Measurements from ENCODE around the gene WDFY2.

WDFY2 gene

GRCh38 chr13:51803422-51804294, 219.4 kb downstream of the WDFY2 start, which contains the start of gene DHRS12:
Gene DHRS12, minus strand, starts transcription at chr13:51804163. Its CDS starts 4,504 bp downstream, at chr13:51799659.
- DNase-seq = peak; percentile 57

DNA sequence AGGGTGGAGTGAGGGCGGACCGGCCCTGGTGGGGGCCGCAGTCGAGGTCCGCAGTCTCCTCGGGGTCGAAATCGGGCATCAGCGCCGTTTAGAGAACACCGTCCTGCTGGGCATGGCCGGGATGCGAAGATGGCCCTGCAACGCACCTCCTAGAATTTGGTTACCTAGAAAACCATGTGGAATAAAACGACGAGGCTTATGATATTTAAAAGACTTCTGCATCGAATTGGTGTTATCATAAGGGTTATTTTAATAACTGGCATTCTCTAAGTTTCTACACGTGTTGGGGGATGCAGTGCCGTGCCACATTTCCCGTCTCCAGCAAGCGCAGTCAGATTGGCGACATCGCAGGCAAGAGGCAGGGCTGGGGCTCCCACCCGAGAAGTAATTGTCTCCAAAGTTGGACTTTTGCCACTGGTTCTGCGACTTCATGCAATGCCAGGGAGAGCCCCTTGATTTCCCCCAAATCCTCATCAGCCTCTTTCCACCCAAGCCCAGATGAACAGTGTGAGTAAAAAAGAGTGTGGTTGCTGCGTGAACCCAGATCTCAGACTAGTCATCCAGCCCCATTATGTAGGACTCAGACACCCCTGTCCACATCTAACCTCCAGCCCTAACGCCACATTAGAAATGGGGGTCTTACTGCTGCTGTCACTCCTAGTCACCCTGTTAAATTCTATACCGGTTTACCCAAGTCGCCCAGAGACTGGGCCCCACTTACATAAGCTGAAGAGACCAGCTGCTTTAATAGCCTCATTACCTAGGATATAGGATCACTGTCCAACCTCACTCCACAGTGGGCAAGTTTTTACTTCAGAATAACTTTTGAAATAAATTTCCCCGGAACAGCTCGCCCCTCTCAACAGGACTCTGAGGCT, 220.3 kb downstream of the WDFY2 start:
- DNase-seq = no peak

- no peak for DNase-seq
Measured at GRCh38 chr13:51805313-51805712, 221.1 kb downstream of the WDFY2 start.

DNA sequence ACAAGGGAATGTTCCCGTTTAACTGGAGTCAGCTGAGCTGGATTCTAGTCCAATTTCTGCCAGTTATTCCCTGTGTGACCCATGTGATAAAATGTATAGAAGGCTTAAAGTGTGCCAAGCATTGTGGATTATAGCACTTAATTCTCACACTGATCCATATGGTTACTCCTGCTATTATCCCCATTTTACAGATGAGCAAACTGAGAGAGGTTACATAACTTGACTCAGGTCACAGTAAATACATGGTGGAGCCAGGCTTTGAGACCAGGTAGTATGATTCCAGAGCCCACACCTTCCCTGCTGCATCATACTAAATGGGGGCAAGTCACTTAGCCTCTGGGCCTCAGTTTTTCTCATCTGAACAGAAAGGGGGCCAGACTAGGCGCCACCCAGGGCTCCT, 221.7 kb downstream of the WDFY2 start:
- DNase-seq = no peak

- DNase-seq = no peak
Measured at GRCh38 chr13:51806566-51806965, 222.3 kb downstream of the WDFY2 start.

- DNase-seq = no peak
Measured at GRCh38 chr13:51807041-51807440, 222.8 kb downstream of the WDFY2 start.

DNA sequence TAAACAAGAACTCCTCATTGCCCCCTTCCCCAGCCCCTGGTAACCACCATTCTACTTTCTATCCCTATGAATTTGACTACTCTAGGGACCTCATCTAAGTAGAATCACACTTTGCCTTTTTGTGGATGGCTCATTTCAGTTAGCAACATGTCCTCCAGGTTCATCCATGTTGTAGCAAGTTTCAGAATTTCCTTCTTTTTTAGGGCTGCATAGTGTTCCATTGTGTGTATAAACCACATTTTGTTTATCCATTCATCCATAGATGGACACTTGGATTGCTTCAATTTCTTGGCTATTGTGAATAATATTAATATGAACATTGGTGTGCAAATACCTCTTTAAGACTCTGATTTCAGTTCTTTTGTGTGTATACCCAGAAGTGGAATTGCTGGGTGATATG, 224.5 kb downstream of the WDFY2 start:
- no peak for DNase-seq

DNA sequence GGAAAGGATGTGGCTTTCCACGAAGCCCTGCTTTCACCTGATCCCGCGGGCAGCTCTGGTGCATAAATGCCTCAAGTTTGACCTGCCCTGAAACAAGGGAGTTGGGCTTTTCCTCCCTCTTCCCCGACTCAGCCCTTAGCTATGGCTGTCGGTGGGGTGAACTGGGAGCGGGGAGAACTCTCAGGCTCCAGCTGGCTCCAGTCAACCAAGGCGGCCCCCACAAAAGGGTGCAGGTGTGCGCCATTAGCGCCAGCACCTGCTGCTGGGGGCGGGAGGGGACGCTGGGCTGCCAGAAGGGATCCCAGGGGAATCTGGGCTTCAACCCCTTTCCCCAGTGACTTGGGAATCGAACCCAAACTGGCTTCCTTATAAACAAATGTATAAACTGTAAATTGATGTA, 226.8 kb downstream of the WDFY2 start:
- no peak for DNase-seq

DNA sequence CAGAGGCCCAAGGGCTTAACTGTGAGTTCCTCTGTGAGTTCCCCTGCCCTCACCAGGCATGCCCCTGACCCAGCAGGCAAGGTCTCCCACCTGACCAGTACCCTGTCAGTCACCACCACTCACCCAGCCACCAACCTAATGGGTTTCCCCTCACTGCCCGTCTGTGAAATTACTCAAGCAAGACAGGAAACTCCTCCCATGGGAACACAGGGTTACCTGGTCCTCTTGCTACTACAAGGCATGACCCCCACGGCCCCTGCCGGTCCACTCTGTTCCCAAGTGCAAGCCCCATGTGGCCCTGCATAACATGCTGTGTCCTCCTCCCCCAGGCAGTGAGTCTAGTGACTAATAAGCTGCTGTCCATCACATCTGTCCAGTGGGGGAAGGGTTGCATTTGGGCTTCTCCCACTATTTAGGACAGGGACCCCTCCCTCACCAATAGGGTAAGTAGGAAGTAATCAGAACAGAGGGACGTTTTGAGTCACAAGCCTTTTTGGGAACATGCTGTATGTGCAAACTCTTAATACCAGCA, 227.7 kb downstream of the WDFY2 start:
- no peak for DNase-seq

GRCh38 chr13:51814071-51814470, 229.8 kb downstream of the WDFY2 start:
- DNase-seq = no peak

DNA sequence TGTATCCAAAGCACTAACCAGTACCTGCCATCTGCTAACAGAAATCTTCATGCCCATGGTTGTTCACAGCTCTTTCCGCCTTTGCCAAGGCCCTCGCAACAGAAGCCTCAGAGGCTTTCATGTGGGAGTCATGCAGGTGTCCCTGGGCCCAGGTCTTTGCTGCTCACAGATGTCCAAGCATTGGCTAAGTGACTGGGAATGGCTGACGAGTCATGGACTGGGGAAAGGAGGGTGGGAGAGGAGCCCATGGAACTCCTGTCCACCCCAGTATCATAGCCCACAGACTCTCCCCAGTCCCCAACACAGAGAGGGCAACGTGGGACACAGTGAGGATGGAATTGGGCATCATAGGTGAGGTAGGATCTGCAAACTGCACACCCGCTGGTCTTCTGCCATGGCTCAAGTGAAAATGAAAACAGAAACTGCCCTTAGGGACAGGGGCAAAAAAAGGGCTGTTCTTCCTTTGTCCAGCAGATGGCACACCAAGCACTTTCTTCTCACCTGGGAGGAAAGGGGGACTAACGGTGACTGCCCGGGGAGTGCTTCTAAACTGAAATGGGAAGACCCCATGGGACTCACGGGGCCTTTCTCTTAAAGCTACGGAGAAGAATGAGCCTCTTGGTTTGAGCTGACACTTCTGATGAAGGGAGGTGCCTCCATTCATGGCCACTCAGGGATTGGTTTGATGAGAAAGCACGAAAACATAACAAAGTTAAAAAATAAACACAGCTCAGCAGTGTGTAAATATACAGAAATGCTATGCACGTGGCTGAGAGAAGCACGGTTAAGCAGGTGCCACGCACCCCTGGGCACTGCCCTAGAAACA, 230.8 kb downstream of the WDFY2 start:
- peak; percentile 48 for DNase-seq

DNA sequence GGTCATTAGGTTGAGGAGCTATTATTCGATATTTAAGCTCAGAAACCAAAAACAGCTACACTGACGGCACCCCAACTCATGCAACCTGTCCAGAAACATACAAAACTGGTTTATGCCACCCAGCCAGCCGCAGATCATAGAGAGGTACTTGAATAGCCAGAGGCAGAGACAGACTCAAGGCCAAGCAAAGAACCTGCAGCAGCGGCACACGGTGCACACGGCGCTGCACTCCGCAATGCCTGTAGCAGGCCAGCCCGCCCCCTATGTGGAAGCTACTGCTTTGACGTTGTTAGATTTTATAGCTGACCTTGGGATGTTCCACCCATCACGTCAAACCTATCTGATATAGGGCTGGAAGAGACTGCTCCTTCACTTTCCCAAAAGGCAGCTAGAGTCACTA, 231.6 kb downstream of the WDFY2 start:
- DNase-seq = no peak

GRCh38 chr13:51816604-51817249, 232.5 kb downstream of the WDFY2 start:
- no peak for DNase-seq
